WERI-Rb-1 (cell line): ENCODE results near the gene MTUS2.

Experiments
- DNase-seq: peaks from one replicate; pipeline ENCODE4 v3.0.0-alpha.2; 2020
- H3K27ac ChIP-seq: fragments of 250-450 bp; sonication (Bioruptor Pico); 2 replicates; pipeline ENCODE4 v1.5.1; 2020; ENCODE audit warnings: mild to moderate bottlenecking, moderate library complexity
- H3K27me3 ChIP-seq: fragments of 250-450 bp; sonication (Bioruptor Pico); 2 replicates; pipeline ENCODE4 v1.5.1; 2021; ENCODE audit warnings: mild to moderate bottlenecking, low read depth, moderate library complexity; ENCODE audit not compliant: insufficient read depth, severe bottlenecking
- H3K36me3 ChIP-seq: fragments of 250-450 bp; sonication (Bioruptor Pico); 2 replicates; pipeline ENCODE4 v1.5.1; 2020; ENCODE audit warnings: mild to moderate bottlenecking, moderate library complexity
- H3K4me3 ChIP-seq: 2 replicates; pipeline ENCODE4 v1.5.1; 2011; ENCODE audit warnings: low read depth, mild to moderate bottlenecking, control low read depth, low read length
- H3K9me3 ChIP-seq: fragments of 250-450 bp; sonication (Bioruptor Pico); 2 replicates; pipeline ENCODE4 v1.5.1; 2021; ENCODE audit warnings: mild to moderate bottlenecking, moderate library complexity; ENCODE audit not compliant: severe bottlenecking
- TF ChIP-seq, protein P1 (sequence below): IDR thresholded peaks from 2 replicates; pipeline ENCODE4 v1.5.1; 2011; ENCODE audit warnings: low read depth, mild to moderate bottlenecking, control low read depth, inconsistent platforms, low read length

Gene MTUS2

DNA sequence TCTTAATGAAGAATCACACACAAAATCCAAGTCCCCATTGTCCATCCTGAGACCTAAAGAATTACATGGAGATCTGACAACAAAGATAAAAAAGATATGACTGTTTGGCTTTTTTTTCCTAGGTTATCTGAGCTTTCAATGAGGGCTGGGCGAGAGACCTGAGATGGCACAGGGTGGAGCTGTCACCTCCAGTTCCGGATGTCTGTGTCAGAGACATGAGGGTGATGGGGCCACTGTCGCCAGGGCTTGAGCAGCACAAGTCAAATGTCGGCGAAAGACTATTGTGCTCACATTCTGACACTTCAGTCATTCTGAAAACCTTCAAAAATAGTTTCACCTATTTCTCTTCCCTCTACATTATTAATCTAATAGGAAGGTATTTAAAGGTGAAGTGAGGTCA lies 709.6 kb downstream of the MTUS2 start:
- Histone ChIP-seq H3K36me3 (no peaks in the 10 kb centered on the region), H3K27ac (no peak overlapping the region), H3K9me3 (no peaks in the 10 kb centered on the region), H3K27me3 (no peaks in the 10 kb centered on the region), H3K4me3 (no peak overlapping the region)
- no peak for DNase-seq
- TF ChIP-seq, protein P1, sequence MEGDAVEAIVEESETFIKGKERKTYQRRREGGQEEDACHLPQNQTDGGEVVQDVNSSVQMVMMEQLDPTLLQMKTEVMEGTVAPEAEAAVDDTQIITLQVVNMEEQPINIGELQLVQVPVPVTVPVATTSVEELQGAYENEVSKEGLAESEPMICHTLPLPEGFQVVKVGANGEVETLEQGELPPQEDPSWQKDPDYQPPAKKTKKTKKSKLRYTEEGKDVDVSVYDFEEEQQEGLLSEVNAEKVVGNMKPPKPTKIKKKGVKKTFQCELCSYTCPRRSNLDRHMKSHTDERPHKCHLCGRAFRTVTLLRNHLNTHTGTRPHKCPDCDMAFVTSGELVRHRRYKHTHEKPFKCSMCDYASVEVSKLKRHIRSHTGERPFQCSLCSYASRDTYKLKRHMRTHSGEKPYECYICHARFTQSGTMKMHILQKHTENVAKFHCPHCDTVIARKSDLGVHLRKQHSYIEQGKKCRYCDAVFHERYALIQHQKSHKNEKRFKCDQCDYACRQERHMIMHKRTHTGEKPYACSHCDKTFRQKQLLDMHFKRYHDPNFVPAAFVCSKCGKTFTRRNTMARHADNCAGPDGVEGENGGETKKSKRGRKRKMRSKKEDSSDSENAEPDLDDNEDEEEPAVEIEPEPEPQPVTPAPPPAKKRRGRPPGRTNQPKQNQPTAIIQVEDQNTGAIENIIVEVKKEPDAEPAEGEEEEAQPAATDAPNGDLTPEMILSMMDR, result no peak

DNA sequence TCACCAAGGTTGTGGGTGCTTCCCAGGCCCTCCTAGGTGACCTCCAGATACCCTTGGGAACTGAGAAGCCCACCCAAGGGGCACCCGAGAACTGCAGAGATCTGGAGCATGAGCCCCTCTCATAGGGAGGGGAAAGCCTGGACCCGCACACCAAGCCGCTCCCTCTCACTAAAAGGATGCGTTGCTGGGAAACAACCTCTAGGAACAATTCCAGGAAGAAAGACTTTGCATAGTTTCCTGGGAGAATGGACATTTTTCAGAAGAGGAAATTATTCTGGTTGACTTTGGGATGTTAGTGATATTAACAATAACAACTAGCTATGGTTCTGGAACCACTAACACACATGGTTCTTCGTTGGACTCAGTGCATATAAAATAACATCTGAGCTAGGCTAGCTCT lies 710.8 kb downstream of the MTUS2 start:
- no peak for DNase-seq
- TF ChIP-seq, protein P1, result no peak
- Histone ChIP-seq H3K27me3 (no peaks in the 10 kb centered on the region), H3K4me3 (no peak overlapping the region), H3K36me3 (no peaks in the 10 kb centered on the region), H3K9me3 (no peaks in the 10 kb centered on the region), H3K27ac (no peak overlapping the region)

DNA sequence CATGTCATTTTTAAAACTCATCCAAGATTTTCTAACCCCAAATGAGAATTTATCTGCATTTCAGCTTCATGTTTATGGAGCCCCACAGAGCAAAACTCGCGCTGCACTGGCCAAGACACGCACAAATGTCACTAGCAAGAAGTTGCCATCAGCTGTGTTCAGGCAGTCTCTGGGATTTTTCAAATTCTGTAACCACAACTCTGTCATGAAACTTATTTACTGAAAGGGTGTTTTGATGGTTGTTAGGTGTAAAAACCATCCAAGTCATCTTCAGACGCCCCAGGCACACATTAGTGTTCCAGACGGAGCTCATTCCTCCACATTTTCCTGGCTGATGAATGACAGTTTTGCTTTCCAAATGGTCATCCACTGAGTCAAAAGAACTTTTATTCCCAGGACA lies 712.0 kb downstream of the MTUS2 start:
- Histone ChIP-seq H3K4me3 (no peak overlapping the region), H3K27me3 (no peaks in the 10 kb centered on the region), H3K36me3 (no peaks in the 10 kb centered on the region), H3K9me3 (no peaks in the 10 kb centered on the region), H3K27ac (no peak overlapping the region)
- no peak for DNase-seq
- TF ChIP-seq, protein P1, result no peak

DNA sequence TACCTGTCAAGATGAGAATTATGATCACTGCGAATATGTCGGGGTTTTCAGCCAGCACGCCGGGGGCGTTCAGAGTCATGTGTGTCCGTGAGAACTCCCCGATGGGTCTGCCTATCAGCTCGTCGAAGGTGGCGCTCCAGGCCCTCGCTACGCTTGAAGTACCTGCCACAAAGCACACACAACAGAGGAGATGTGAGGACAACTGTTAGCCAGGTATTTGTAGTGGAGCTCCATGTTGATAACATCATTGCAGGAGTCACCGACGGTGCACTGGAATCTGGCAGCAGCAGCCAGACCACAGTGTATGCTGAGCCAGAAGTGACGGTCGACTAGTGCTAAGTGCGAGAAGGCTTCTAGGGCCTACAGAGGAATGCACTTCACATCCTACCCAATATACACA lies 712.7 kb downstream of the MTUS2 start:
- Histone ChIP-seq H3K4me3 (no peak overlapping the region), H3K36me3 (no peaks in the 10 kb centered on the region), H3K27me3 (no peaks in the 10 kb centered on the region), H3K9me3 (no peaks in the 10 kb centered on the region), H3K27ac (no peak overlapping the region)
- TF ChIP-seq, protein P1, result no peak
- no peak for DNase-seq

DNA sequence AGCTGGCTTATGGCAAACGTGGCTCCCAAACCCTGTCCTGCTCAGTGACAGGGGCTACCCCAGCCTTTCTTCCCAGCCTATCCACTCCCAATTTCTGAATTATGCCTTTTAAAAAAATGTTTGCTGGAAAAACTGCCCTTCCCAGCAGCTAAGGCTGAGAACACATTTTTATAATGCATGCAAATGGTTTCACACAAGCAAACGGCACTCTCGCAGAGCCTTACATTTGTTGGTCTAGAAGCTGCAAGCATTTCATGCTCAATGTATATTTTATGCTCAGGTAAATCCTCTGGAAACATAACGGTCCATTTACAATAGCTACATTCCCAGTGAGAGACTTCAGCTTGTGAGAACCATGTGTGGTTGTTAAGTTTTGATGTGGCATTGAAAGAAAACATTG lies 713.9 kb downstream of the MTUS2 start:
- Histone ChIP-seq H3K4me3 (no peak overlapping the region), H3K27ac (no peak overlapping the region), H3K36me3 (no peaks in the 10 kb centered on the region), H3K9me3 (no peaks in the 10 kb centered on the region), H3K27me3 (no peaks in the 10 kb centered on the region)
- TF ChIP-seq, protein P1, result no peak
- no peak for DNase-seq
